Nephron (organoid): Measurements from ENCODE around the gene SLC27A5.

Experiments used
- H3K27ac Mint-ChIP-seq, 3 experiments: 2 replicates each; pipeline ENCODE4 v1.8.0; 2020; ENCODE audit warnings: mixed read lengths in 3 of 3, mild to moderate bottlenecking in 2 of 3, moderate library complexity in 1 of 3
- H3K27me3 Mint-ChIP-seq: 2 replicates; pipeline ENCODE4 v1.8.0; 2021; ENCODE audit warnings: low read depth, mild to moderate bottlenecking, moderate library complexity, mixed read lengths
- H3K36me3 Mint-ChIP-seq: 2 replicates; pipeline ENCODE4 v1.8.0; 2020; ENCODE audit warnings: low read depth, mixed read lengths
- H3K4me1 Mint-ChIP-seq: 2 replicates; pipeline ENCODE4 v1.8.0; 2020; ENCODE audit warnings: mixed read lengths
- H3K4me3 Mint-ChIP-seq, 3 experiments: 2 replicates each; pipeline ENCODE4 v1.8.0; 2020; ENCODE audit warnings: mild to moderate bottlenecking in 3 of 3, mixed read lengths in 3 of 3, moderate library complexity in 2 of 3
- H3K9me3 Mint-ChIP-seq: 2 replicates; pipeline ENCODE4 v1.8.0; 2020; ENCODE audit warnings: mixed read lengths
- TF ChIP-seq, protein P1 (sequence below), 3 experiments: fragments of 200-600 bp; sonication (generic); IDR thresholded peaks; one replicate each; pipeline ENCODE4 v1.5.0; 2021; ENCODE audit warnings: antibody characterized with exemption in 3 of 3; ENCODE audit not compliant: unreplicated experiment in 3 of 3

SLC27A5 gene, protein sequence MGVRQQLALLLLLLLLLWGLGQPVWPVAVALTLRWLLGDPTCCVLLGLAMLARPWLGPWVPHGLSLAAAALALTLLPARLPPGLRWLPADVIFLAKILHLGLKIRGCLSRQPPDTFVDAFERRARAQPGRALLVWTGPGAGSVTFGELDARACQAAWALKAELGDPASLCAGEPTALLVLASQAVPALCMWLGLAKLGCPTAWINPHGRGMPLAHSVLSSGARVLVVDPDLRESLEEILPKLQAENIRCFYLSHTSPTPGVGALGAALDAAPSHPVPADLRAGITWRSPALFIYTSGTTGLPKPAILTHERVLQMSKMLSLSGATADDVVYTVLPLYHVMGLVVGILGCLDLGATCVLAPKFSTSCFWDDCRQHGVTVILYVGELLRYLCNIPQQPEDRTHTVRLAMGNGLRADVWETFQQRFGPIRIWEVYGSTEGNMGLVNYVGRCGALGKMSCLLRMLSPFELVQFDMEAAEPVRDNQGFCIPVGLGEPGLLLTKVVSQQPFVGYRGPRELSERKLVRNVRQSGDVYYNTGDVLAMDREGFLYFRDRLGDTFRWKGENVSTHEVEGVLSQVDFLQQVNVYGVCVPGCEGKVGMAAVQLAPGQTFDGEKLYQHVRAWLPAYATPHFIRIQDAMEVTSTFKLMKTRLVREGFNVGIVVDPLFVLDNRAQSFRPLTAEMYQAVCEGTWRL

DNA sequence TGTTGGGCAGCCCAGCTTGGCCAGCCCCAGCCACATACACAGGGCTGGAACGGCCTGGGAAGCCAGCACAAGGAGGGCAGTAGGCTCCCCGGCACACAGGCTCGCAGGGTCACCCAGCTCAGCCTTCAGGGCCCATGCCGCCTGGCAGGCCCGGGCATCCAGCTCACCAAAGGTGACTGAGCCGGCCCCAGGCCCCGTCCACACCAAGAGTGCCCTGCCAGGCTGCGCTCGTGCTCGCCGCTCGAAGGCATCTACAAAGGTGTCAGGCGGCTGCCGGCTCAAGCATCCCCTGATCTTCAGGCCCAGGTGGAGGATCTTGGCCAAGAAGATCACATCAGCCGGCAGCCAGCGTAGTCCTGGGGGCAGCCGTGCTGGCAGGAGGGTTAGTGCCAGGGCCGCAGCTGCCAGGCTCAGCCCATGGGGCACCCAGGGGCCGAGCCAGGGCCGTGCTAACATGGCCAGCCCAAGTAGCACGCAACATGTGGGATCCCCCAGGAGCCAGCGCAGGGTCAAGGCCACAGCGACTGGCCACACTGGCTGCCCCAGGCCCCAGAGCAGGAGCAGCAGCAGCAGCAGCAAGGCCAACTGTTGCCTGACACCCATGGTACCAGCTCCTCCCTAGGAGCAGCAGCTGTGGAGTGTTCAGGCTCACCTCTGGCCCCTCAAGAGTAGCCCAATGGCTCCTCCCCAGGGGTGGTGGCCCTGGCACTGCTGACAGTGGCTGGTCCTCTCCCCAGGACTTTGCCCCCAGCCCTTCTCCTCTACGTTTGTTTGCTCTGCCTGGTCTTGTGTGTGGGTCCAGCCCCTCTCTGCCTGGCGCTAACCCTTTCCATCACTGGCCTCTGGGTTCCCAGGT is at the start of gene SLC27A5:
TSS of gene SLC27A5 (minus strand) at position 640 of the 856 bp plus-strand sequence. CDS start at position 603, 37 bp downstream.
- peaks cover 11% of the 10 kb centered on the region for H3K36me3 Mint-ChIP-seq
- H3K27ac Mint-ChIP-seq = no peak within 1 kb of the TSS
- TF ChIP-seq, protein P1, sequence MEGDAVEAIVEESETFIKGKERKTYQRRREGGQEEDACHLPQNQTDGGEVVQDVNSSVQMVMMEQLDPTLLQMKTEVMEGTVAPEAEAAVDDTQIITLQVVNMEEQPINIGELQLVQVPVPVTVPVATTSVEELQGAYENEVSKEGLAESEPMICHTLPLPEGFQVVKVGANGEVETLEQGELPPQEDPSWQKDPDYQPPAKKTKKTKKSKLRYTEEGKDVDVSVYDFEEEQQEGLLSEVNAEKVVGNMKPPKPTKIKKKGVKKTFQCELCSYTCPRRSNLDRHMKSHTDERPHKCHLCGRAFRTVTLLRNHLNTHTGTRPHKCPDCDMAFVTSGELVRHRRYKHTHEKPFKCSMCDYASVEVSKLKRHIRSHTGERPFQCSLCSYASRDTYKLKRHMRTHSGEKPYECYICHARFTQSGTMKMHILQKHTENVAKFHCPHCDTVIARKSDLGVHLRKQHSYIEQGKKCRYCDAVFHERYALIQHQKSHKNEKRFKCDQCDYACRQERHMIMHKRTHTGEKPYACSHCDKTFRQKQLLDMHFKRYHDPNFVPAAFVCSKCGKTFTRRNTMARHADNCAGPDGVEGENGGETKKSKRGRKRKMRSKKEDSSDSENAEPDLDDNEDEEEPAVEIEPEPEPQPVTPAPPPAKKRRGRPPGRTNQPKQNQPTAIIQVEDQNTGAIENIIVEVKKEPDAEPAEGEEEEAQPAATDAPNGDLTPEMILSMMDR (IDR thresholded peaks at IDR 0.05; ENCODE audit: unreplicated experiment in 3 of 3) = no peak
- H3K9me3 Mint-ChIP-seq = peaks cover 6% of the 10 kb centered on the region
- H3K4me1 Mint-ChIP-seq = peaks cover 7% of the 10 kb centered on the region
- H3K27me3 Mint-ChIP-seq = no peaks in the 10 kb centered on the region
- H3K4me3 Mint-ChIP-seq = no peak within 1 kb of the TSS

DNA sequence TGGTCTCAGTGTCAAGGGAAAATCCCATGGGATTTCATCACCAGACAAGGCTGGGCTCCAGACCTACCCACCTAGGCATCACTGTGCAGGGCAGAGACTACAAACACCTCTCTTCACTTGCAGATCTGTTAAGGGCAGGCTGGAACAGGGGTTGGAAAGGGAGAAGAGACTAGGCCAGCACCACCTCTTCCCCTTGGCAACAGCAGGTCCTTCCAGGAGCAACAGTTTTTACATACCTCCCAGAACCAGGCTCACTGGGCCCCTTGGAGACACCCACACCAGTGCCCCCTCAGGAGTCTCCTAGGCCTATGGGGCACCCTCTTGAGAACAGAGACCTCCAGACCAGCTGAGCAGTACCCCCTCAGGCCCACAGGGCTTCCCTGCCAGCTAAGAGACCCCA is 49.1 kb upstream of the SLC27A5 start:
- Mint-ChIP-seq H3K4me3 (peak overlapping the region; percentile 63 to 98 (median 96)), H3K4me1 (peaks cover 17% of the 10 kb centered on the region), H3K9me3 (no peaks in the 10 kb centered on the region), H3K27ac (peak overlapping the region in 1 of 3 experiments; percentile 74), H3K27me3 (peaks cover 4% of the 10 kb centered on the region), H3K36me3 (peaks cover 14% of the 10 kb centered on the region)
- TF ChIP-seq, protein P1 (IDR thresholded peaks at IDR 0.05; ENCODE audit: unreplicated experiment in 3 of 3) = no peak

DNA sequence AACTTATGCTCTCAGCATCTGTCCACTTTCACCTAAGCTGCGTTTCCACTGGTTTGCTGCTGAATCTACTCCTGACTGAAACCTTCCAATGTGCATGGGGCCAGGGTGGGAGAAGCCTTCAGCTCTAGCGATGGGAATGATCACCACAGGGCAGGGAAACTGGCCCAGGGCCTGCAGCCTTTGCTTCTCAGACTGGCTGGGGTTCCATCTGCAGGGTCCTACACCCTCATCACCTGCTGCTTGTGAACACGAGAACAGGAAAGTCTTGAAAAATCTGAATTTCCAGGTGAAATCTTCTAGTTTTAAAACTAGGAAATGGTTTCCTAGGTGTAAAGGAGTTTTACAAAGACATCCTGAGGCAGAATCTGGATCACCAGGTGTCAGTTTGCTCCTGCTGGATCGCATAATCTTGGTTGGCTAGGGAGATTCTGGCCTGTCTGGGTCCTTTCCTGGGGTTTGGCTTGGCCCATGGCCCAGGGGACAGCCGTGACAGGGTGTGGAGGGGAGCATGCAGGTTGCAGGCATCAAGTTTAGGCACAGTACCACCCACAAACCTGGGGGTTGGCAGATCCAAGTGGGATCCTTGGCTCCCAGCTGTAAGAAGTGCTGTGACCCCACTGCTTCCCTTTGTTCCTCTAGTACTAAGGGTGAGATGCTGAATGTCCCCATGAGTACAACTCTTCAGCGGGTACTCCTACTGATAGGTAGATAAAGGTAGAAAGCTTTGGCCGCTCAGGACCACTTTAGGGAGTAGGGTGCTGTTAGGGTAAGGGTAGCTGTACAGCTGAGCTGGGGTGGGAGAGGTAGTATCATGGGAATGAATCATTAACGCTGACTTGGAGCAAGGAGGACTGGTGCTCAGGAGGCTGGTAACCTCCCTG is 48.5 kb upstream of the SLC27A5 start:
- Mint-ChIP-seq H3K36me3 (peaks cover 16% of the 10 kb centered on the region), H3K27me3 (peaks cover 4% of the 10 kb centered on the region), H3K9me3 (no peaks in the 10 kb centered on the region), H3K4me3 (peak overlapping the region; percentile 96 to 98 (median 98)), H3K27ac (peak overlapping the region; percentile 100), H3K4me1 (peaks cover 20% of the 10 kb centered on the region)
- TF ChIP-seq, protein P1 (IDR thresholded peaks at IDR 0.05; ENCODE audit: unreplicated experiment in 3 of 3) = no peak

DNA sequence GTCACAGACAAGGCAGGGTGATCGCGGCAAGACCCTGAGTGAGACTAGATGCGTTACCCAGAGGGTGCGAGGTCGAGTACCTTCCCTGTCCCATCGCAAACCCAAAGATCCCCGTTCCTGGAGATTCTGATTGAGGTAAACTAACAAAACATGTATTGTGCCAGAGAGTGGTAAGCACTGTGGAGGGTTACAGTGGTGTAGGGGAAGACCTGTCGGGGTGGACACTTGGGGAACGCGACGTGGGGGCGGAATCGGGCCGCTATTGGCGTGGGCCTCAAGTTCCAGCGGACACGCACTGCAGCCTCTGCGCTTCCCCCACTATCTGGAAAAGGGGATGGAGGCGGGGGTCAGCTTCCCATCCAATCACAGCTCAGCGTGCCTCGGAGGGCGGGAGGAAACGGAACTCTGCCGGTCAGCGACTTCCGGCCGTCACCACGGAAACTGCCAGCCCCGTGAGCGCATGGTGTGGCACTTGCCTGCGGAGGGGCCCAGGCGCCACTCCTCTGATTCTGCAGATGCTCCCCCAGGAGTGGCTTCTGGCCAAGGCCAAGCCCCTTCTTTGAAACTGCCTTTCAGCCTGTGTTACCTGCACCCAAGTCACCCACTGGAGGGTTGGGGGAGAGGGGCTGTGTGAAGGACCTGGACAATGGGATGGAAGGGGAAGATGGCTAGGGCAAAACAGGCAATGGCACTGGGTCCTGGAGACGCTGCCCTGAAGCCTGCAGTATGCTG is 47.6 kb upstream of the SLC27A5 start:
- Mint-ChIP-seq H3K36me3 (peaks cover 16% of the 10 kb centered on the region), H3K27me3 (peaks cover 4% of the 10 kb centered on the region), H3K4me3 (peak overlapping the region; percentile 96 to 98 (median 98)), H3K27ac (peak overlapping the region; percentile 100), H3K9me3 (no peaks in the 10 kb centered on the region), H3K4me1 (peaks cover 28% of the 10 kb centered on the region)
- TF ChIP-seq, protein P1 (IDR thresholded peaks at IDR 0.05; ENCODE audit: unreplicated experiment in 3 of 3) = no peak
